ENCODE measurements around the gene PLOD1. TPM values are rescaled to one million over a fixed set of nuclear protein-coding genes. Genes with fewer than 3 reads are reported as not detected.
"Not testable (repeated sequence)": the region's sequence is repeated elsewhere in the genome, so short reads cannot be mapped to it uniquely, and the experiment has no call there.

Gene PLOD1
- total and polyA plus RNA-seq, 9 donors, result 118 to 243 (median 179) TPM

DNA sequence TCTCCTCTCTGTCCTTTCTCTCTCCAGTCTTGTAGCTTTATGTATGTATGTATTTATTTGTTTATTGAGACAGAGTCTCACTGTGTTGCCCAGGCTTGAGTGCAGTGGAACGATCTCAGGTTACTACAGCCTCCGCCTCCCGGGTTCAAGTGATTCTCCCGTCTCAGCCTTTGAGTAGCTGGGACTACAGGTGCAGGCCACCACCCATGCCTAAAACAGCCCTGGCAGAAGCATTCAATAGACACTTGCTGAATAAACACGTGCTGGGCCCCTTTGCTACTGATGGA, 10.7 kb upstream of the PLOD1 start:
- Histone ChIP-seq H3K27me3 (ENCODE audit: control insufficient read depth, insufficient read depth, low read length) (no peaks in the 10 kb centered on the region), H3K27ac (ENCODE audit: low read length) (no peak overlapping the region), H3K4me3 (ENCODE audit: low read length) (no peak overlapping the region), H3K36me3 (ENCODE audit: control insufficient read depth, insufficient read depth, low read length) (peaks cover 50% of the 10 kb centered on the region), H3K4me1 (ENCODE audit: control insufficient read depth, insufficient read depth, low read length) (peaks cover 48% of the 10 kb centered on the region), H3K9me3 (replicated peaks; ENCODE audit: control insufficient read depth, low read depth, low read length) (no peaks in the 10 kb centered on the region)
- no peak for DNase-seq
- WGBS (ENCODE audit: insufficient coverage), result 62% methylated on average over 4 of the region's 5 CpGs

DNA sequence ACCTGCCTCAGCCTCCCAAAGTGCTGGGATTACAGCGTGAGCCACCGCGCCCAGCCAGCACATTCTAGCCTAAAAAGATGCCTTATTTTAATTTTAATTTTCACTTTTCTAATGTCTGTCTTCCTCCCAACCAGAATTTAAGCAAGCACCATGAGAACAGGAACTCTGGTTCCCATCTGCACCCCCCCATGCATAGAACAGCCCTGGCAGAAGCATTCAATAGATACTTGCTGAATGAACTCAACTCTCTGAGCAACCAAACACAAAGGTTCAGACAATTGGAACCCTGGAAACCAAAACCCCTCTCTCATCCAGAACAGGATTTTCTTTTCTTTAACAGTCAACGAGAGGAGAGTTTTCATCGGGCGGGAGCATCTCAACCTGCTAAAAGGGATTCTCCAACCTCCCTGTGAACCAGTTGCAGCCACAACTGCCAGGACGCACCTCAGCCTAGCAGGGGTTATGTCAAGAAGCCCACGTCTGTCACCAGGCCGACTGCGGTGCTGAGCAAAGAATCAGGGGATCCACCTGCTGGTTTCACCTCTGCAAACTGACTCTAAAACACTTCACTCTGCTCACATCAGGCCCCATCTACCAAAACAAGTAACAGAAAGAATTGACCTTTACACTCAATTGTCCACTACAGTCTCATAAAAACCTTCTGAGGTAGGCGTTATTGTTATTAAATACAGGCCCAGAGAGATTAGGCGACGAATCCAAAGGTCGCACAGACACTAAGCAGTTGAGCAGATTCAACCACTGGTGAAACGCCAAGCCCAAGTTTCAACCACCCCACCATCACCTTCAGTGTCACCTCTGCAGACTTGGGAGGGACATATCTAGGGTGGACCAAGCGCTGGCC, 10.0 kb upstream of the PLOD1 start:
- H3K36me3 ChIP-seq (ENCODE audit: control insufficient read depth, insufficient read depth, low read length), result peaks cover 42% of the 10 kb centered on the region

DNA sequence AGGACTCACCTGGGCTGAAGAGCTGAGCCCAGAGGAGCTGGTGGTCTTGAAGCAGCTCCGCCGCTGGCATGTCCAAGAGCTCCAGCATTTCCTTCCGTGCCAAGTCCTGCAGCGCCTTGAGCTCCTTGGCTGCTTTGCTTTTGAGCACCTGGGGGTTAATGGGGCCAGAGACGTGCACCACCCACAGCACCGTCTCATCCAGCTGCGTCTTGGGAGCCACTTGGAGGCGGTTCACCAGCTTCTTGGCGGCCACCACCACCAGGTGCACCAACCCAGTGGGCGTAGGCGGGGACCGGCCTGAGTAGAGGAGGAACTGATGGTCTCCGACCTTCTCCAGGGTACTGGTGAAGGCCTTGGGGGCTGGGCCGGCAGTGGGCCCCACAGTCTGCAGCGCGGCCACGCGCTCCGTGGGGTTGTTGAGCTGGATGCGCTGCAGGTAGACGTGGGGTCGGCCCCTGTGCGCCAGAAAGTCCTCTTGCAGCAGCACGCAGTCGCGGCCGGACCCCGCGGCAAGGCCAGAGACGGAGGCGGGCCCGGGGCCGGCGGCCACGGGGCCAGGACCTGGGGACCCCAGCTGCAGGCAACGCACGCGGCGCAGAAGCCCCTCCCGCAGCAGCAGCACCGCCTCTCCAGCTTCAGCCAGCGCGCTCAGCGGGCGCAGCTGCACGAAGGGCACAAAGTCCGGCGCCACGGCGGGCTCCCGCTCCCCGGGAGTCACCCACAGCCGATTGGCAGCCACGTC, 9.2 kb upstream of the PLOD1 start:
- Histone ChIP-seq H3K36me3 (ENCODE audit: control insufficient read depth, insufficient read depth, low read length) (peaks cover 37% of the 10 kb centered on the region), H3K4me1 (ENCODE audit: control insufficient read depth, insufficient read depth, low read length) (peaks cover 54% of the 10 kb centered on the region), H3K4me3 (ENCODE audit: low read length) (peak overlapping the region; percentile 37)
- H3K9me3 ChIP-seq (replicated peaks; ENCODE audit: control insufficient read depth, low read depth, low read length); H3K27ac ChIP-seq (ENCODE audit: low read length); DNase-seq; H3K27me3 ChIP-seq (ENCODE audit: control insufficient read depth, insufficient read depth, low read length): not testable (repeated sequence)
- 17% methylated on average over 4 of the region's 54 CpGs for WGBS (ENCODE audit: insufficient coverage)

More for the DNA sequence above, 10.0 kb upstream of the PLOD1 start:
- Histone ChIP-seq H3K9me3 (replicated peaks; ENCODE audit: control insufficient read depth, low read depth, low read length) (no peaks in the 10 kb centered on the region), H3K4me3 (ENCODE audit: low read length) (peak overlapping the region; percentile 37), H3K4me1 (ENCODE audit: control insufficient read depth, insufficient read depth, low read length) (peaks cover 48% of the 10 kb centered on the region), H3K27me3 (ENCODE audit: control insufficient read depth, insufficient read depth, low read length) (no peaks in the 10 kb centered on the region), H3K27ac (ENCODE audit: low read length) (no peak overlapping the region)
- WGBS (ENCODE audit: insufficient coverage), result 66% methylated on average over 11 of the region's 16 CpGs
- DNase-seq, result no peak

DNA sequence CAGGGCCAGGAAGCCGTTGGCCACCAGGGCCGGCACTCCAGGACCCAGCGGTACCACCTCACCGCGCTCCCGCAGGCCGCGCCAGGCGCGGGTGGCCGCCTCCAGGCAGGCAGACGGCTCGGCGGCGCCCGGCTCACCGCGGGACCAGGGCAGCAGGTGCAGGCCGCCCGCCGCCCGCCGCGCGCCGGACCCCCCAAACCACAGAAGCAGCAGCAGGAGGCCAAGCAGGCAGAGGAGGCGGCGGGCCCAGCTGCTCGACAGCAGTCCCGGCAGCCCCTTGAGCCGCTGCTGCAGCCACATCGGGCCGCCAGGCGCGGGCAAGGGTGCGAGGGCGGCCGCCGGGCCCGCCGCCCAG, 8.6 kb upstream of the PLOD1 start:
- under 1% methylated on average over 41 of the region's 41 CpGs for WGBS (ENCODE audit: insufficient coverage)
- Histone ChIP-seq H3K9me3 (replicated peaks; ENCODE audit: control insufficient read depth, low read depth, low read length) (no peaks in the 10 kb centered on the region), H3K27ac (ENCODE audit: low read length) (no peak overlapping the region), H3K4me3 (ENCODE audit: low read length) (peak overlapping the region; percentile 33), H3K36me3 (ENCODE audit: control insufficient read depth, insufficient read depth, low read length) (peaks cover 32% of the 10 kb centered on the region), H3K4me1 (ENCODE audit: control insufficient read depth, insufficient read depth, low read length) (peaks cover 54% of the 10 kb centered on the region), H3K27me3 (ENCODE audit: control insufficient read depth, insufficient read depth, low read length) (no peaks in the 10 kb centered on the region)
- no peak for DNase-seq

DNA sequence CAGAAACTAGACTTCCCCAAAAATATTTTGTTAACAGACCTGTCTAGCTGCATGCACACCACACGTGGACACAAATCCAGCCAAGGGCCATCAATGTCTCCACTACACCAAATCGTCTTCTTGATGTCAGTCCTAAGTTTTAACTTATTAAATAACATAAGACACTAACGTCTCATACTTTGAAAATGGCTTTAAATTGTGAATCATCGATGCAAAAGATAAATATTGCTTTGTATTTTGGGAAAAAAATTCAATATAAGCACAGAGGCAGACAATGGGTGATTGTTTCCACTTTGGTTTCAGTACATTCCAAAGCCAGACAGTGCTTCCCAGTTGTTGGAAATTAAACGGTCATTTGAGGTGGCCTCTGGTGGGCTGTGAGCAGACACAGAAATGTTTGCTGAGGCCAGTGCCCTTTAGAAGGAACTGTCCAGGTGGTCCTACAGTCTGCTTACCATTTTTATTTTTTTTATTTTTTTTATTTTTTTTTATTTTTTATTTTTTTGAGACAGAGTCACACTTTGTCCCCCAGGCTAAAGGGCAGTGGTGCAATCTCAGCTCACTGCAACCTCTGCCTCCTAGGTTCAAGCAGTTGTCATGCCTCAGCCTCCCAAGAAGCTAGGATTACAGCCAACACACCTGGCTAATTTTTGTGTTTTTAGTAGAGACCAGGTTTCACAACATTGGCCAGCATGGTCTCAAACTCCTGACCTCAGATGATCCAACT, 6.5 kb upstream of the PLOD1 start:
- peak; percentile 81 for DNase-seq
- Histone ChIP-seq H3K27ac (ENCODE audit: low read length) (peak overlapping the region; percentile 71), H3K36me3 (ENCODE audit: control insufficient read depth, insufficient read depth, low read length) (peaks cover 15% of the 10 kb centered on the region), H3K27me3 (ENCODE audit: control insufficient read depth, insufficient read depth, low read length) (no peaks in the 10 kb centered on the region), H3K9me3 (replicated peaks; ENCODE audit: control insufficient read depth, low read depth, low read length) (no peaks in the 10 kb centered on the region), H3K4me1 (ENCODE audit: control insufficient read depth, insufficient read depth, low read length) (peaks cover 54% of the 10 kb centered on the region), H3K4me3 (ENCODE audit: low read length) (no peak overlapping the region)
- no CpG with 5 or more reads among the region's 5 CpGs for WGBS (ENCODE audit: insufficient coverage)

DNA sequence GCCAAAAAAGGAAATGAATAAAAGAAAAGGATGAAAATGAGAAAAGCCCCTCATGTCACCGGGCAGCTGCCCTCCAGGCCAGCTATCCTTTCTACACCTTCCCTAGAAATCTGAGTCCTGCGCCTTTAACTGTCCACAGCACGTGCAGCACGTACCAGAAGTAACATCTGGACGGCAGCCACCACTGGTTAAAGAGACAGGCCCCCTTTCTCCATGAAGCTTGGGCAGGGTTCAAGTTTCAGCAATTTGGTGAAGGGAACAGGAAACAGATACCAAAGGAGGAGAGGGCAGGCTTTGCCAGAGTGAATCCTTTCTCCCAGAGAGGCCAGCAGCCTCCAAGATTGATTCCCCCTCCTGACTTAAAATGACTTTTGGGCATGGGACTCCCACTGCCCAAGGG, 4.7 kb upstream of the PLOD1 start:
- 0% methylated on average over 3 of the region's 5 CpGs for WGBS (ENCODE audit: insufficient coverage)
- H3K27ac ChIP-seq (ENCODE audit: low read length), result peak overlapping the region; percentile 57
- no peak overlapping the region for H3K4me3 ChIP-seq (ENCODE audit: low read length)
- H3K36me3 ChIP-seq (ENCODE audit: control insufficient read depth, insufficient read depth, low read length), result no peaks in the 10 kb centered on the region
- DNase-seq, result peak; percentile 96
- H3K27me3 ChIP-seq (ENCODE audit: control insufficient read depth, insufficient read depth, low read length), result no peaks in the 10 kb centered on the region
- no peaks in the 10 kb centered on the region for H3K9me3 ChIP-seq (replicated peaks; ENCODE audit: control insufficient read depth, low read depth, low read length)
- H3K4me1 ChIP-seq (ENCODE audit: control insufficient read depth, insufficient read depth, low read length), result peaks cover 50% of the 10 kb centered on the region

DNA sequence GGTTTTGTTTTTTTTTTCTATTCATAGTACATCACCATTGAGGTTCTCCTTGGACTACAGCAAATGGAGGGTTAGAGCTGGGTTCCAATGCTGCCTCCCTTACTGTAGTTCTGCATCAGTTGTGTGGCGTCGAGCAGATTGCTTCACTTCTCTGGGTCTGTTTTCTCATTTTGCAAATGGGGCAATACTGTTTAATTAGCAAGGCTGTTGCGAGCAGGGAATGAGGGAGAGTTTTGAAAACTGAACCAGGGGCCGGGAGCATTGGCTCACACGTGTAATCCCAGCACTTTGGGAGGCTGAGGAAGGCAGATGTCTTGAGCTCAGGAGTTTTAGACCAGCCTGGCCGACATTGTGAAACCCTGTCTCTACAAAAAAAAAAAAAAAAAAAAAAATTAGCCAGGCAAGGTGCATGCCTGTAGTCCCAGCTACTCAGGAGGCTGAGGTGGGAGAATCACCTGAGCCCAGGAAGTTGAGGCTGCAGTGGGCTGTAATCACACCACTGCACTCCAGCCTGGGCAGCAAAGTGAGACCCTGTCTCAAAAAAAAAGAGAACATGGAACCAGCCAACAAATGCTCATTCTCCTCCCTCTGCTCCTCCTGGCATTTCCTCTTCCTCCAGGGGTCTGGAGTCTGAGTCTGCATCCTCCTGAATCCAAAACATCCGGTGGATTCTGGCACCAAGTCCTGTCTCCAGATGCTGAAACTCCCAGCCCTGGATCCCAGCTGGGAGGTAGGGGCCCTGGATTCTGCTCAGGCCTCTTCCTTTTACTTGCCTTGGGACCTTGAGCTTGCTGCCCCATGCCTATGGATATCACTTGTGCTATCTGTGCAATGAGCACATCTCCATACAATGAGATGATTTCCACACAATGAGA, 3.7 kb upstream of the PLOD1 start:
- WGBS (ENCODE audit: insufficient coverage), result 48% methylated on average over 4 of the region's 7 CpGs
- H3K4me3 ChIP-seq (ENCODE audit: low read length), result no peak overlapping the region
- peak; percentile 84 for DNase-seq
- H3K36me3 ChIP-seq (ENCODE audit: control insufficient read depth, insufficient read depth, low read length), result no peaks in the 10 kb centered on the region
- peak overlapping the region; percentile 62 for H3K27ac ChIP-seq (ENCODE audit: low read length)
- H3K4me1 ChIP-seq (ENCODE audit: control insufficient read depth, insufficient read depth, low read length), result peaks cover 54% of the 10 kb centered on the region
- H3K9me3 ChIP-seq (replicated peaks; ENCODE audit: control insufficient read depth, low read depth, low read length), result no peaks in the 10 kb centered on the region
- H3K27me3 ChIP-seq (ENCODE audit: control insufficient read depth, insufficient read depth, low read length), result no peaks in the 10 kb centered on the region

DNA sequence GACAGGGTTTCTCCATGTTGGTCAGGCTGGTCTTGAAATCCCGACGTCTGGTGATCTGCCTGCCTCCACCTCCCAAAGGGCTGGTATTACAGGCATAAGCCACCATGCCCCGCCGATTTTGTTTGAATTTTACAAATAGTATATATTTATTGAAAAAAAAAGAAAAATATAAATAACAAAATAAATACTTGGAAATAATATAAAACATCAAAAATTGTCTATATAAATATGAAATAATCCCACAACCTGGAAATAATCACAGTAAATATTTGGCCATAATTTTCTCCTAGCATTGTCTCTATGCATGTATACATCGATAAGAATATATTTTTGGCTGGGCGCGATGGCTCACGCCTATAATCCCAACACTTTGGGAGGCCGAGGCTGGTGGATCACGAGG, 2.7 kb upstream of the PLOD1 start:
- no peak overlapping the region for H3K4me3 ChIP-seq (ENCODE audit: low read length)
- H3K27ac ChIP-seq (ENCODE audit: low read length), result no peak overlapping the region
- no peaks in the 10 kb centered on the region for H3K9me3 ChIP-seq (replicated peaks; ENCODE audit: control insufficient read depth, low read depth, low read length)
- no peaks in the 10 kb centered on the region for H3K27me3 ChIP-seq (ENCODE audit: control insufficient read depth, insufficient read depth, low read length)
- H3K36me3 ChIP-seq (ENCODE audit: control insufficient read depth, insufficient read depth, low read length), result no peaks in the 10 kb centered on the region
- peaks cover 51% of the 10 kb centered on the region for H3K4me1 ChIP-seq (ENCODE audit: control insufficient read depth, insufficient read depth, low read length)
- no peak for DNase-seq
- WGBS (ENCODE audit: insufficient coverage), result 80% methylated on average over 1 of the region's 10 CpGs

DNA sequence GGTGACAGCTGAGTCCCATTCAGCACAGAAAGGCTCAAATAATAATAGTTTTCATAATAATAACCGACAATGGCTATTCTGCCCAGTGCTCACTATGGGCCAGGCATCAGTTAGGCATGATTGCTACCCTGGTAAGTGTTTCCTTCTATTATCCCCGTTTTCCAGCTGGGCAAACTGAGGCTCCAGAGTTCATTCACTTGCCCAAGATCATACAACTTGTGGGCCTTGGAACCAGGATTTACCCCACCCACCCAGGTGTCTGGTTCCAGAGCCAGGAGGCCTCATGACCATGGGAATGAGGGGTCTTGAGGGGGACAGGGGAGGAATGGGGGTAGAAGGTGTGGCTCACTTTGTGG, 518 bp downstream of the PLOD1 start:
- Histone ChIP-seq H3K4me1 (ENCODE audit: control insufficient read depth, insufficient read depth, low read length) (peaks cover 53% of the 10 kb centered on the region), H3K27ac (ENCODE audit: low read length) (peak overlapping the region; percentile 79), H3K9me3 (replicated peaks; ENCODE audit: control insufficient read depth, low read depth, low read length) (no peaks in the 10 kb centered on the region), H3K36me3 (ENCODE audit: control insufficient read depth, insufficient read depth, low read length) (peaks cover 10% of the 10 kb centered on the region), H3K27me3 (ENCODE audit: control insufficient read depth, insufficient read depth, low read length) (no peaks in the 10 kb centered on the region), H3K4me3 (ENCODE audit: low read length) (peak overlapping the region; percentile 76)
- DNase-seq, result peak; percentile 36
- no CpG with 5 or more reads among the region's 2 CpGs for WGBS (ENCODE audit: insufficient coverage)
